GM19372 (cell line): Measurements from ENCODE around the gene OR5K4.
"Not testable (repeated sequence)": the region's sequence is repeated elsewhere in the genome, so short reads cannot be mapped to it uniquely, and the experiment has no call there.

Experiments used
- ATAC-seq: cut with Tn5 transposase; IDR thresholded peaks from one replicate; pipeline ENCODE4 v1.9.1; 2021; ENCODE audit warnings: mild to moderate bottlenecking, low read depth, moderate library complexity; ENCODE audit not compliant: unreplicated experiment

Gene OR5K4

GRCh38 chr3:98367464-98368246, 14.0 kb downstream of the OR5K4 start:
- ATAC-seq: no peak

- ATAC-seq: no peak
These were observed 17.5 kb downstream of the OR5K4 start for GRCh38 chr3:98371186-98371585.

- ATAC-seq: no peak
These were observed 18.2 kb downstream of the OR5K4 start for GRCh38 chr3:98371853-98372252.

GRCh38 chr3:98372445-98372844, 18.8 kb downstream of the OR5K4 start:
- ATAC-seq: no peak

GRCh38 chr3:98376631-98377030, 23.0 kb downstream of the OR5K4 start:
- no peak for ATAC-seq

GRCh38 chr3:98388147-98388546, 34.5 kb downstream of the OR5K4 start:
- no peak for ATAC-seq

- no peak for ATAC-seq
These were observed 36.7 kb downstream of the OR5K4 start, which contains the start of gene OR5K3 for GRCh38 chr3:98390366-98390765. Gene OR5K3 (plus strand): TSS chr3:98390666. CDS start chr3:98390666, 0 bp downstream.

GRCh38 chr3:98395101-98395500, 41.4 kb downstream of the OR5K4 start:
- no peak for ATAC-seq

GRCh38 chr3:98396482-98396881, 42.8 kb downstream of the OR5K4 start:
- not testable (repeated sequence) for ATAC-seq

GRCh38 chr3:98398513-98398912, 44.9 kb downstream of the OR5K4 start:
- ATAC-seq: no peak

GRCh38 chr3:98402507-98402906, 48.9 kb downstream of the OR5K4 start:
- ATAC-seq: no peak

GRCh38 chr3:98404010-98404409, 50.4 kb downstream of the OR5K4 start:
- ATAC-seq: no peak
